CD8-positive, alpha-beta memory T cell (primary cell): ENCODE results near the gene SHOX. TPM values are rescaled to one million over a fixed set of nuclear protein-coding genes. Genes with fewer than 3 reads are reported as not detected.

ENCODE experiments used
- CTCF ChIA-PET: fragments of 350-600 bp; sonication (Branson Sonifier 250); formaldehyde crosslinking; loops from one replicate; lab custom pipeline; 2021; ENCODE audit warnings: antibody characterized with exemption; lab: Charles Lee
- POLR2A ChIA-PET: fragments of 350-600 bp; sonication (Branson Sonifier 250); formaldehyde crosslinking; loops from one replicate; lab custom pipeline; 2021; ENCODE audit warnings: antibody characterized with exemption; lab: Charles Lee
- DNase-seq, 5 donors: peaks; one replicate each; pipeline versions ENCODE4 v3.0.0 to v3.0.0-alpha.2; 2020 to 2022; ENCODE audit warnings: mixed read lengths in 1 of 5
- H3K27ac ChIP-seq: one replicate; pipeline ENCODE4 v1.7.0; 2013; ENCODE audit warnings: low read depth, mild to moderate bottlenecking, low read length, moderate library complexity
- H3K27me3 ChIP-seq: 2 replicates; pipeline ENCODE4 v1.7.0; 2013; ENCODE audit warnings: low read length, mild to moderate bottlenecking; ENCODE audit not compliant: insufficient read depth, poor library complexity, severe bottlenecking
- H3K36me3 ChIP-seq: 2 replicates; pipeline ENCODE4 v1.7.0; 2013; ENCODE audit warnings: mild to moderate bottlenecking, low read length, moderate library complexity; ENCODE audit not compliant: insufficient read depth
- H3K4me1 ChIP-seq: 2 replicates; pipeline ENCODE4 v1.7.0; 2013; ENCODE audit warnings: mild to moderate bottlenecking, low read length, moderate library complexity; ENCODE audit not compliant: insufficient read depth
- H3K4me3 ChIP-seq: 2 replicates; pipeline ENCODE4 v1.7.0; 2013; ENCODE audit warnings: mild to moderate bottlenecking, low read length
- H3K9me3 ChIP-seq: 2 replicates; pipeline ENCODE4 v1.7.0; 2013; ENCODE audit warnings: mild to moderate bottlenecking, low read length
- H3K27ac Mint-ChIP-seq, 8 donors: one replicate each; pipeline ENCODE4 v1.8.0; 2020 to 2021; ENCODE audit warnings: mixed read lengths in 8 of 8, mild to moderate bottlenecking in 6 of 8, inconsistent platforms in 3 of 8, moderate library complexity in 3 of 8
- H3K27me3 Mint-ChIP-seq, 2 donors: one replicate each; pipeline ENCODE4 v1.8.0; 2020 to 2021; ENCODE audit warnings: mixed read lengths in 2 of 2, mild to moderate bottlenecking in 1 of 2, moderate library complexity in 1 of 2
- H3K36me3 Mint-ChIP-seq, 3 donors: one replicate each; pipeline ENCODE4 v1.8.0; 2020 to 2021; ENCODE audit warnings: mixed read lengths in 3 of 3, inconsistent platforms in 1 of 3, mild to moderate bottlenecking in 1 of 3
- H3K4me1 Mint-ChIP-seq, 3 donors: one replicate each; pipeline ENCODE4 v1.8.0; 2020 to 2021; ENCODE audit warnings: mixed read lengths in 3 of 3, inconsistent platforms in 1 of 3, mild to moderate bottlenecking in 1 of 3
- H3K4me3 Mint-ChIP-seq, 7 donors: one replicate each; pipeline ENCODE4 v1.8.0; 2020 to 2021; ENCODE audit warnings: mixed read lengths in 7 of 7, mild to moderate bottlenecking in 6 of 7, moderate library complexity in 4 of 7, inconsistent platforms in 2 of 7
- H3K9me3 Mint-ChIP-seq, 5 donors: one replicate each; pipeline ENCODE4 v1.8.0; 2020 to 2022; ENCODE audit warnings: mixed read lengths in 5 of 5, mild to moderate bottlenecking in 3 of 5, moderate library complexity in 2 of 5, inconsistent platforms in 1 of 5
- polyA plus RNA-seq: library from polyadenylated mRNA; unstranded; fragments of 300-500 nt; fragmentation: Illumina TruSeq; gene quantifications from one replicate; pipeline ENCODE4 v1.2.3, GENCODE V29; 2021
- total RNA-seq, 2 experiments: library from RNA; stranded (reverse); gene quantifications; one replicate each; pipeline ENCODE4 v1.2.3, GENCODE V29; 2021

The SHOX gene
- total and polyA plus RNA-seq, 3 experiments from 2014 or later = not detected

DNA sequence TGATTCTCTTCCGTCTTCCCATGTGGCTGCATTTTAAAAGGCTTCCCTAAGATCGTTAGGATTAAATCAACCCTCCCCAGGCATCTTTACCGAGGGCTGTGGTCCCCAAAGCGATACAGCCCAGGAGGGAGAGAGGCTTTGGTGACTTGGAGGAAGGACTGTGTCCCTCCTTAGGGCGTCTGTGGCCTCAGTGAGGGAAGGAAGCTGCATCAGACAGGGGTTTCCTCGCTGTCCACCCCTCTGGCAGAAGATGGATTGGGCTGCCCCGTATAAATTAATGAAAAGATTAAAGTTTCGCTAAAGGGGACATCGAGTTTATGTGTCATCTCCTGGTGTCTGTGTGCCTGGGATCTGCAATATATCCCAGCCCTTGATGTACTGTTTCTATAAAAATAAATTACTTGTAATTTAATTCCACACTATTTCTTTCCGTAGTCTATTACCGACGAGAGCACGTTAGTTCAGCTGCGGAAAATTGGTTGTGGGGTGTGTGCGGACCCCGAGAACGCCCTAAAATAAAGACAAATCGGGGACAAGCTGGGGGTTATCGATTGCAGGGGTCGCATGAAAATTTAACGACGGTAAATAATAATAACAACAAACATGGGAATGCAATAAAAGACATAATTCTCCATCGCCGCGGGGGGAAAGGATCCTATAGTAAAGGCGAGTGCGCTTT is 6.5 kb downstream of the SHOX start:
- no peaks in the 10 kb centered on the region for H3K36me3 Mint-ChIP-seq

DNA sequence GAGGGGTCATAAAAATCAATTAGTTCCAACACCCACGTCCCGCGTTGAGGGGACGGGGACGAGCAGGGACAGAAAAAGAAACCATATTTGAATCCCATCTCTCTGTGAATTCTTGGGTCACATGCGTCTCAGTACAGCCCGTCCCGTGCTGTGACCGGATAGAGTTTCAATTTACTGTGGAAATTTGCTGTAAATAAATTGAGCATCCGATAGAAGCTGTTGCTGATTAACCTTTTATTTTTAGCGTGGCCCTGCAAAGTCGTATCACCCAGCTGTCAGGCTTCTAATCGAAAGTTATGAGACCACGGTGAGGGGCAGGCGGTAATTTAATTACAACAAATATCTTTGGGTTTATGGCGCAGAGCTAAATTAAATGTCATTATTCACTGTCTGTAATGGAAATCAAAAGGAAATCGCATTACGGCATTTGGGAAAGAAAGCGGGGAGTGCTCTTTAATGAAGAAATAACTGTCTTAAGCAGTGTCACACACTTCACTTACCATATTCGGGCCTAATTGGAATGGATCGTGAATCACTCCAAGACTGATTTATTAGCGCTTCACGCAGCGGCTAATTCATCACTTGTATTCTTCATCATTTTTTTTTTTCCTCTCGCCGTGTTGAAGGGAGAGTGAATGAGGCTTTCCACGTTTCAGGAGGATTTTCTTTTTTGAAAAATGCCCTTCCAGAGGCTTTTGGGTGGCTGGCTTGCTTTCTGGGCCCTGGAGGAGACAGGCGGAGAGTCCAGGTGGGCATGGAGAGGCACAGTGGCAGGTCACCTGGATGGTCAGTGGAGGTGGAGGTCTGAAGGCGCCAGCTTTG is 7.3 kb downstream of the SHOX start:
- peaks cover 0 to 4% (median 0%) of the 10 kb centered on the region in 5 donors for H3K9me3 Mint-ChIP-seq
- peaks cover 38 to 59% of the 10 kb centered on the region in 2 donors for H3K27me3 Mint-ChIP-seq
- H3K36me3 ChIP-seq = no peaks in the 10 kb centered on the region
- ChIA-PET CTCF (no interaction called here), POLR2A (no interaction called here)
- no peak overlapping the region for H3K27ac ChIP-seq
- H3K4me3 ChIP-seq = no peak overlapping the region
- H3K9me3 ChIP-seq = no peaks in the 10 kb centered on the region
- peak overlapping the region in 1 of 8 donors; percentile 0 for H3K27ac Mint-ChIP-seq
- no peaks in the 10 kb centered on the region for H3K27me3 ChIP-seq
- H3K4me1 Mint-ChIP-seq = peaks cover 9 to 12% (median 10%) of the 10 kb centered on the region in 3 donors
- DNase-seq = no peak
- no peaks in the 10 kb centered on the region for H3K36me3 Mint-ChIP-seq
- H3K4me1 ChIP-seq = no peaks in the 10 kb centered on the region
- peak overlapping the region in 1 of 7 donors; percentile 44 for H3K4me3 Mint-ChIP-seq

More for the DNA sequence above, 6.5 kb downstream of the SHOX start:
- POLR2A ChIA-PET = no interaction called here
- H3K4me1 Mint-ChIP-seq = peaks cover 9 to 12% (median 10%) of the 10 kb centered on the region in 3 donors
- Histone ChIP-seq H3K36me3 (no peaks in the 10 kb centered on the region), H3K4me1 (no peaks in the 10 kb centered on the region), H3K9me3 (no peaks in the 10 kb centered on the region), H3K27ac (no peak overlapping the region), H3K27me3 (no peaks in the 10 kb centered on the region), H3K4me3 (no peak overlapping the region)
- H3K27ac Mint-ChIP-seq = peak overlapping the region in 1 of 8 donors; percentile 69
- DNase-seq = no peak
- H3K4me3 Mint-ChIP-seq = no peak overlapping the region
- CTCF ChIA-PET = no interaction called here
- H3K27me3 Mint-ChIP-seq = peaks cover 44 to 65% of the 10 kb centered on the region in 2 donors
- H3K9me3 Mint-ChIP-seq = peaks cover 0 to 4% (median 0%) of the 10 kb centered on the region in 5 donors

DNA sequence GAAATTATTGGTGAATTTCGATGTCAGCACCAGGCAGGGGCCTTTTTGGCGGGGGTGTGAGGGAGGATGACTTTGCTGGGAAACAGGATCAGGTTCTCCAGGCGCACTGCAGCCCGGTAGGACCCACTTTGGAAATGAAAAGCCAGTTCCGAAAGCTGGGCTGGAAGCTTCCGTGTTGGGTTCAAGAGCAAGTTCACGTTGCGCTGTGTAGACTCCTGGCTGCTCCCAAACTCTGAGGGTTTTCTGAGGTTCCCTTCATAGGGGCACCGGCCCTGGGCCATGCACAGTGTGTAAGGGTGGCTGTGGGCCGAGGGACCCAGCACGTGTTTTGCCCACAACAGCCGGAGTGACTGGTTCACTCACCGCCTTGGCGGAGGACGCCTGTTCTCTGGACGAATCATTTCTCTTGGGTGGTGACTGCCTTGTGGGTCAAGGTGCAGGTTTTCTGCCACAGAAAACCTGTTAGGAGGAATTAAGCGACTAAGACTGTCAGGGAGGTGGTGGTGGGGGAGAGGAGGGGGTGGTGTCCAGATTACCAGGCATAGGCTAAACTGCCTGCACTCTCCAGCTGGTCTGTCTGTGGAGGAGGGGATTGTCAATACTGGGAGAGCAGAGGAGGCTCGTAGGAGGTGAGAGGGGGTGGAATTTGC is 8.0 kb downstream of the SHOX start:
- no peaks in the 10 kb centered on the region for H3K27me3 ChIP-seq
- CTCF ChIA-PET = no interaction called here
- peaks cover 31 to 51% of the 10 kb centered on the region in 2 donors for H3K27me3 Mint-ChIP-seq

DNA sequence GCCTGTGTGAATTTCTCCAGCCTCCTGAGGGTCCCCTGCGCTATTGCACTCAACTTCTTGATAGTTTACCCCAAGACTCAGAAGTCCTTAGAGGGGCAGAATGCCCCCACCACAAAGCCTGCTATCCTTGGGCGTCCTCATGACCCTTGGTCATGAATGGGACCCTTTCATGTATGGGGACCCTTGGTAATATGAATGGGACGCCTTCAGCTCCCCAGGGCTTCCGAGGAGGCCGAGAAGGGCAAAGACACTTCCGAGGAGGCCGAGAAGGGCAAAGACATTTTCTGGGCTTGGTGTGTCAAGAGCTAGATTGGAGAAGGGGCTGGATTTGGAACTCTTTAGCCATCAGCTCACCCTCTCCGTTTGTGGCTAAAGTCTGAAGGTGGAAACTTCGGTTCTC is 8.6 kb downstream of the SHOX start:
- Mint-ChIP-seq H3K36me3 (no peaks in the 10 kb centered on the region), H3K27me3 (peaks cover 28 to 48% of the 10 kb centered on the region in 2 donors), H3K27ac (no peak overlapping the region), H3K4me1 (peaks cover 9 to 12% (median 10%) of the 10 kb centered on the region in 3 donors), H3K9me3 (no peaks in the 10 kb centered on the region), H3K4me3 (no peak overlapping the region)
- no peak overlapping the region for H3K27ac ChIP-seq
- CTCF ChIA-PET = no interaction called here
- H3K9me3 ChIP-seq = no peaks in the 10 kb centered on the region
- DNase-seq = no peak
- no peaks in the 10 kb centered on the region for H3K4me1 ChIP-seq
- POLR2A ChIA-PET = no interaction called here
- no peak overlapping the region for H3K4me3 ChIP-seq
- H3K27me3 ChIP-seq = no peaks in the 10 kb centered on the region
- H3K36me3 ChIP-seq = no peaks in the 10 kb centered on the region

More for the DNA sequence above, 8.0 kb downstream of the SHOX start:
- Histone ChIP-seq H3K27ac (no peak overlapping the region), H3K9me3 (no peaks in the 10 kb centered on the region), H3K4me3 (no peak overlapping the region), H3K36me3 (no peaks in the 10 kb centered on the region), H3K4me1 (no peaks in the 10 kb centered on the region)
- no peaks in the 10 kb centered on the region for H3K9me3 Mint-ChIP-seq
- peaks cover 9 to 12% (median 10%) of the 10 kb centered on the region in 3 donors for H3K4me1 Mint-ChIP-seq
- H3K4me3 Mint-ChIP-seq = no peak overlapping the region
- H3K27ac Mint-ChIP-seq = no peak overlapping the region
- DNase-seq = no peak
- POLR2A ChIA-PET = no interaction called here
- H3K36me3 Mint-ChIP-seq = no peaks in the 10 kb centered on the region

DNA sequence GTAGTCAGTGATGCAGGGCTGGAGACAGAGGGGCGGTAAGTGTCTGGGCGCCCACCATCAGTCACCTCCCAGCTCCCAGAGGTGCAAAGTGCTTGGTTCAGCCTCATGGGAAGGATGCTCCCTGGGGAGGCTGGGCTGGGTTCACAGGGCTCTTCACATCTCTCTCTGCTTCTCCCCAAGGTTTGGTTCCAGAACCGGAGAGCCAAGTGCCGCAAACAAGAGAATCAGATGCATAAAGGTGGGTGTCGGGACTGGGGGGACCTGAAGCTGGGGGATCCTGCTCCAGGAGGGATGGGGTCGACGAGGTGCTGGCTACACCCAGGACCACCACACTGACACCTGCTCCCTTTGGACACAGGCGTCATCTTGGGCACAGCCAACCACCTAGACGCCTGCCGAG is 10.1 kb downstream of the SHOX start:
- ChIA-PET CTCF (no interaction called here), POLR2A (no interaction called here)
- H3K4me3 Mint-ChIP-seq = no peak overlapping the region
- H3K9me3 ChIP-seq = no peaks in the 10 kb centered on the region
- no peaks in the 10 kb centered on the region for H3K4me1 ChIP-seq
- H3K36me3 ChIP-seq = no peaks in the 10 kb centered on the region
- H3K27me3 Mint-ChIP-seq = peaks cover 23 to 38% of the 10 kb centered on the region in 2 donors
- peaks cover 0 to 2% (median 0%) of the 10 kb centered on the region in 5 donors for H3K9me3 Mint-ChIP-seq
- no peak for DNase-seq
- H3K27ac ChIP-seq = no peak overlapping the region
- H3K27me3 ChIP-seq = no peaks in the 10 kb centered on the region
- no peak overlapping the region for H3K27ac Mint-ChIP-seq
- H3K36me3 Mint-ChIP-seq = no peaks in the 10 kb centered on the region
- H3K4me3 ChIP-seq = no peak overlapping the region
- peaks cover 9 to 14% (median 12%) of the 10 kb centered on the region in 3 donors for H3K4me1 Mint-ChIP-seq

DNA sequence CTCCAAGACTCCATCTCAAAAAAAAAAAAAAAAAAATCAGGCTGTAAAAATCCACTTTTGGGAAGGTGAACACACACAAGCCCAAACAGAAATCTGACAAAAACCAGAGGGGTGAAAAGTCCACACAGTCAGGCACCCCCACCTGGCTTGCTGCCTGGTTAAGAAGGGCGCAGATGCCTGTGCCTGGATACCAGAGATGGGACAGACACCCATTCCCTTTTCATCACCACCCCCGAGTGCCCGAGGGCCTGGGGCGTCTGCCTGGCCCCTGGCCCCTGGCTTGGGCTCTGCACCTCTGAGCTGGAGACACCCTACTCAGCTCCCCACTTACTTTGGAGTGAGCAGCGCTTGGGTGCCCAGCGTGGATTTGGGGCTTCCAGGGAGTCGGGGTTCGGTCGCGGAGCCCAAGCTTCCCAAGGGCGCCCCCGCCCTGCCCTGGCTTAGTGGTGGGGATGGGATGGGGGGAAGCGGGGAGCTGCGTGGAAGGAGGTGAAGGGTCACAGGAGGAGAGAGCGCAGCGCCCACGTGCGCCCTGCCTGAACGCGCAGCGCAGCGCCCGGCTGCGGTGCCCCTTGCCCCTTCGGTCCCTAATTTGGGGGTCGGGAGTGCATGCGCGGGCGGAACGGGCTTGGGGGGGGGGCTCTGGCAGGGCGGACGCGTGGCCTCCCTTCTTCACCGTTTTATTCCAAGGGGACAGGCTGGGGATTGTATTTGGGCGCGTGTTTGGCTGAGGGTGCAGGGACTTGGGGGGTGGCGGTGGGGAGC is 11.3 kb downstream of the SHOX start:
- no peaks in the 10 kb centered on the region for H3K4me1 ChIP-seq
- no peak for DNase-seq
- H3K27me3 Mint-ChIP-seq = peaks cover 23 to 33% of the 10 kb centered on the region in 2 donors
- no peak overlapping the region for H3K4me3 Mint-ChIP-seq
- H3K36me3 ChIP-seq = no peaks in the 10 kb centered on the region
- H3K27ac Mint-ChIP-seq = no peak overlapping the region
- CTCF ChIA-PET = no interaction called here
- H3K9me3 Mint-ChIP-seq = peaks cover 0 to 3% (median 0%) of the 10 kb centered on the region in 5 donors
- no peak overlapping the region for H3K4me3 ChIP-seq
- H3K27me3 ChIP-seq = no peaks in the 10 kb centered on the region
- peaks cover 8 to 14% (median 12%) of the 10 kb centered on the region in 3 donors for H3K4me1 Mint-ChIP-seq
- H3K9me3 ChIP-seq = no peaks in the 10 kb centered on the region
- POLR2A ChIA-PET = no interaction called here
- H3K27ac ChIP-seq = no peak overlapping the region
- H3K36me3 Mint-ChIP-seq = no peaks in the 10 kb centered on the region

DNA sequence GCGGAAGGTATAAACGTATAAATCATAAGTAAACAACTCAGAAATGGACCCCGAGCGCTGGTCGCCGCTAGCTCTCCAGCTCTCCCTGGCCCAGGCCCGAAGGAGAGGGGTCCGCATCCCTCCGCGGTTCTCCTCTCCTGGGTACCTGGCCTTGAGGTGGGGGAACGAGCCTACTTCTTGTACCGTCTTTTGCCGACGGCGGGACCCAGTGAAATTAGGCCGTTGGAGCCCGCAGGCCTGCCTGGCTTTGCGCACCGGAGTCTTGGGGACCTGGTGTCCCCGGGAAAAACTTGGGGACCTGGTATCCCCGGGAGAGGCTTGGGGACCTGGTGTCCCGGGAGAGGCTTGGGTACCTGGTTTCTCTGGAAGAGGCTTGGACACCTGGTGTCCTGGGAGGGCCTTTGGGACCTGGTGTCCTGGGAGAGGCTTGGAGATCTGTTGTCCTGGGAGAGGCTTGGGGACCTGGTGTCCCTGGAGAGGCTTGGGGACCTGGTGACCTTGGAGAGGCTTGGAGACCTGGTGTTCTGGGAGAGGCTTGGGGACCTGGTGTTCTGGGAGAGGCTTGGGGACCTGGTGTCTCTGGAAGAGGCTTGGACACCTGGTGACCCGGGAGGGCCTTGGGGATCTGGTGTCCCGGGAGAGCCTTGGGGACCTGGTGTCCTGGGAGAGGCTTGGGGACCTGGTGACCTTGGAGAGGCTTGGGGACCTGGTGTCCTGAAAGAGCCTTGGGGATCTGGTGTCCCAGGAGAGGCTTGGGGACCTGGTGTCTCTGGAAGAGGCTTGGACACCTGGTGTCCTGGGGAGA is 12.0 kb downstream of the SHOX start:
- POLR2A ChIA-PET = no interaction called here
- DNase-seq = no peak
- CTCF ChIA-PET = no interaction called here
- peaks cover 4 to 10% (median 6%) of the 10 kb centered on the region in 3 donors for H3K4me1 Mint-ChIP-seq
- H3K9me3 ChIP-seq = no peaks in the 10 kb centered on the region
- H3K36me3 ChIP-seq = no peaks in the 10 kb centered on the region
- no peak overlapping the region for H3K4me3 Mint-ChIP-seq
- H3K4me3 ChIP-seq = no peak overlapping the region
- no peak overlapping the region for H3K27ac Mint-ChIP-seq
- H3K36me3 Mint-ChIP-seq = no peaks in the 10 kb centered on the region
- H3K27ac ChIP-seq = no peak overlapping the region
- peaks cover 0 to 3% (median 0%) of the 10 kb centered on the region in 5 donors for H3K9me3 Mint-ChIP-seq
- no peaks in the 10 kb centered on the region for H3K27me3 ChIP-seq
- no peaks in the 10 kb centered on the region for H3K4me1 ChIP-seq
- H3K27me3 Mint-ChIP-seq = peaks cover 16 to 25% of the 10 kb centered on the region in 2 donors
